Measurements from ENCODE around the gene ADAMTS16. TPM values are rescaled to one million over a fixed set of nuclear protein-coding genes. Genes with fewer than 3 reads are reported as not detected.

ADAMTS16 gene
- total and polyA plus RNA-seq, 9 of the 15 experiments (the other 6 are each of a cell fraction or from before 2014, with no cell fraction given) = not detected

DNA sequence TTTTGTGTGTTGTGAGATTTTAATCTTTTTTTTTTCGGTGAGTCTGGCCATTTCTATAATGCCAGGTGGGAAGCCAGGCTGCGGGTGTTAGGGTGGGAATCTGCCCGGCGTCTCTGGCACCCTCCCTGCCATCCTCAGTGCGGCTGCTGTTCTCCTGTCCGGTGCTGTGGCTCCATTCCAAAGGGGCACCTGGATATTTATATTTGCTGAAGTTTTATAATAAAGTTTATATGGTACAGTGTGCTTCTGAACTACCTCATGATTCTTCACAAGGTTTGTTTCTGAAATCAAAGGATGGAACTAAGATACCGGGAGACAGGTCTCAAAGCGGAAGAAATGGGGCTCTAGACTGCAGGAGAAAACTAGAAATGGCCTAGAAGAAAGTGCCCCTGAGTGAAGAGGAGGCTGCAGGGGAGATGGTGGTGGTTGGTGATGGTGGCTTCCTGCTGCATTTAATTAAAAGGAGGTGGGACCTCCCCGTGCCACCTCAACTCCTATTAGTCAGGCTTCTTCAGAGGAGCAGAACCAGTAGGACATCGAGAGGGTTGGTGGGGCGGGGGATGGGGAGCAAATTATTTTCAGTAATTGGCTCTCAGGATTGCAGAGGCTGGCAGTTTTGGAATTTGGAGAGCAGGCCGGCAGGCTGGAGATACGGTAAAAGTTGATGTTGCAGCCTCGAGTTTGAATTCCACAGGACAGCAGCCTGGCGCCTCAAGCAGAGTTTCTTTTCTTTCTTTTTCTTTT lies 180.1 kb downstream of the ADAMTS16 start:
- no peak overlapping the region for H3K9ac ChIP-seq (ENCODE audit: insufficient read depth in 1 of 2, low read depth in 2 of 2, low read length in 2 of 2)
- no peaks in the 10 kb centered on the region for H3K4me1 ChIP-seq (replicated peaks in 1 of 2; ENCODE audit: control insufficient read depth in 2 of 2, insufficient read depth in 2 of 2, low read length in 2 of 2)
- no peak overlapping the region for H3K27ac ChIP-seq (ENCODE audit: extremely low read depth, low read depth, low read length)
- no peaks in the 10 kb centered on the region for H3K9me1 ChIP-seq (ENCODE audit: control insufficient read depth, insufficient read depth, low read length)
- H3K4me2 ChIP-seq (ENCODE audit: insufficient read depth, low read length) = no peak overlapping the region
- no peaks in the 10 kb centered on the region for H3K9me3 ChIP-seq (replicated peaks; ENCODE audit: control insufficient read depth, insufficient read depth, low read depth, low read length)
- no peaks in the 10 kb centered on the region for H4K20me1 ChIP-seq (replicated peaks; ENCODE audit: control insufficient read depth, insufficient read depth, low read length)
- FAIRE-seq (no peak), ATAC-seq (no peak), DNase-seq (ENCODE audit: extremely low read depth in 1 of 4, low spot score in 3 of 4) (no peak)
- in situ Hi-C loops (cut with MboI) (no loop called here), intact Hi-C loops (cut with micrococcal nuclease) (no loop called here)
- H3K27me3 ChIP-seq (ENCODE audit: control insufficient read depth in 2 of 2, insufficient read depth in 2 of 2, low read length in 2 of 2) = peaks cover 19 to 45% of the 10 kb centered on the region in 2 experiments
- WGBS (ENCODE audit: insufficient coverage, low coverage, missing lambda C conversion rate) = 2% methylated on average over 15 of the region's 15 CpGs
- TF ChIP-seq, protein P1, sequence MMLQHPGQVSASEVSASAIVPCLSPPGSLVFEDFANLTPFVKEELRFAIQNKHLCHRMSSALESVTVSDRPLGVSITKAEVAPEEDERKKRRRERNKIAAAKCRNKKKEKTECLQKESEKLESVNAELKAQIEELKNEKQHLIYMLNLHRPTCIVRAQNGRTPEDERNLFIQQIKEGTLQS (IDR thresholded peaks at IDR 0.05) = no peak
- TF ChIP-seq, protein P1 (CRISPR knock-in tag; conservative IDR thresholded peaks at IDR 0.05) = no peak
- no peak for TF ChIP-seq MYC (IDR thresholded peaks at IDR 0.05; ENCODE audit: low read depth, low read length)
- TF ChIP-seq MYC (CRISPR knock-in tag; IDR thresholded peaks at IDR 0.05; ENCODE audit: borderline replicate concordance, low read depth) = no peak
- BruUV-seq (replicated peaks) = no TSS peak
- H2AFZ ChIP-seq (ENCODE audit: low read depth, low read length) = no peak overlapping the region
- POLR2A ChIA-PET = no interaction called here
- no peak overlapping the region for H3K4me3 ChIP-seq
- CTCF ChIA-PET (ENCODE audit: low intra/inter-chr PET ratio) = no interaction called here
- H3K36me3 ChIP-seq (ENCODE audit: control insufficient read depth, insufficient read depth, low read length) = no peaks in the 10 kb centered on the region
- no peaks in the 10 kb centered on the region for H3K79me2 ChIP-seq (ENCODE audit: control insufficient read depth, insufficient read depth, low read length)

DNA sequence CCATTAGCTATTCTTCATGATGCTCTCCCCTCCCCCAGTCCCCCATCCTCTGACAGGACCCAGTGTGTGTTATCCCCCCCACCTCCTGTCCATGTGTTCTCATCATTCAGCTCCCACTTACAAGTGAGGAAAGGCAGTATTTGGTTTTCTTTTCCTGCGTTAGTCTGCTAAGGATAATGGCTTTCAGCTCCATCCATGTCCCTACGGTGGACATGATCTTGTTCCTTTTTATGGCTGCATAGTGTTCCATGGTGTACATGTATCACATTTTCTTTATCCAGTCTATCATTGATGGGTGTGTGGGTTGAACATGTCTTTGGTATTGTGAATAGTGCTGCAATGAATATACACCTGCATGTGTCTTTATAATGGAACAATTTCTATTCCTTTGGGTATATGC lies 181.0 kb downstream of the ADAMTS16 start:
- Histone ChIP-seq H3K4me3 (no peak overlapping the region), H4K20me1 (replicated peaks; ENCODE audit: control insufficient read depth, insufficient read depth, low read length) (no peaks in the 10 kb centered on the region), H3K9ac (ENCODE audit: insufficient read depth in 1 of 2, low read depth in 2 of 2, low read length in 2 of 2) (no peak overlapping the region), H3K79me2 (ENCODE audit: control insufficient read depth, insufficient read depth, low read length) (no peaks in the 10 kb centered on the region), H3K4me2 (ENCODE audit: insufficient read depth, low read length) (no peak overlapping the region), H3K9me1 (ENCODE audit: control insufficient read depth, insufficient read depth, low read length) (no peaks in the 10 kb centered on the region), H3K27me3 (ENCODE audit: control insufficient read depth in 2 of 2, insufficient read depth in 2 of 2, low read length in 2 of 2) (peaks cover 19 to 54% of the 10 kb centered on the region in 2 experiments), H3K9me3 (replicated peaks; ENCODE audit: control insufficient read depth, insufficient read depth, low read depth, low read length) (no peaks in the 10 kb centered on the region), H3K36me3 (ENCODE audit: control insufficient read depth, insufficient read depth, low read length) (no peaks in the 10 kb centered on the region), H3K27ac (ENCODE audit: extremely low read depth, low read depth, low read length) (no peak overlapping the region), H2AFZ (ENCODE audit: low read depth, low read length) (no peak overlapping the region), H3K4me1 (replicated peaks in 1 of 2; ENCODE audit: control insufficient read depth in 2 of 2, insufficient read depth in 2 of 2, low read length in 2 of 2) (no peaks in the 10 kb centered on the region)
- no TSS peak for BruUV-seq (replicated peaks)
- in situ Hi-C loops (cut with MboI) = no loop called here
- ChIA-PET POLR2A (no interaction called here), CTCF (ENCODE audit: low intra/inter-chr PET ratio) (no interaction called here)
- TF ChIP-seq ZNF146 (CRISPR knock-in tag; IDR thresholded peaks at IDR 0.05; ENCODE audit: unreplicated experiment) = peak; percentile 21
- TF ChIP-seq, protein P2, sequence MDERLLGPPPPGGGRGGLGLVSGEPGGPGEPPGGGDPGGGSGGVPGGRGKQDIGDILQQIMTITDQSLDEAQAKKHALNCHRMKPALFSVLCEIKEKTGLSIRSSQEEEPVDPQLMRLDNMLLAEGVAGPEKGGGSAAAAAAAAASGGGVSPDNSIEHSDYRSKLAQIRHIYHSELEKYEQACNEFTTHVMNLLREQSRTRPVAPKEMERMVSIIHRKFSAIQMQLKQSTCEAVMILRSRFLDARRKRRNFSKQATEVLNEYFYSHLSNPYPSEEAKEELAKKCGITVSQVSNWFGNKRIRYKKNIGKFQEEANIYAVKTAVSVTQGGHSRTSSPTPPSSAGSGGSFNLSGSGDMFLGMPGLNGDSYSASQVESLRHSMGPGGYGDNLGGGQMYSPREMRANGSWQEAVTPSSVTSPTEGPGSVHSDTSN (CRISPR knock-in tag; IDR thresholded peaks at IDR 0.05; ENCODE audit: low read depth) = no peak
- TF ChIP-seq, protein P2 (tag; conservative IDR thresholded peaks at IDR 0.05; ENCODE audit: low read depth) = no peak
- no peak for ATAC-seq
- DNase-seq (ENCODE audit: extremely low read depth in 1 of 4, low spot score in 3 of 4) = no peak
- FAIRE-seq = no peak
- intact Hi-C loops (cut with micrococcal nuclease) = no loop called here
- 0% methylated on average over 2 of the region's 2 CpGs for WGBS (ENCODE audit: insufficient coverage, low coverage, missing lambda C conversion rate)
